Retinal pigment epithelial cell (primary cell): Measurements from ENCODE around the gene DCLRE1B.

Experiments used
- DNase-seq: peaks from one replicate; pipeline ENCODE4 v3.0.0-alpha.2; 2010; ENCODE audit warnings: low read depth
- H3K4me3 ChIP-seq: 2 replicates; pipeline ENCODE4 v1.5.1; 2011; ENCODE audit warnings: mild to moderate bottlenecking, low read length, control low read depth, moderate library complexity
- TF ChIP-seq, protein P1 (sequence below): conservative IDR thresholded peaks from 2 replicates; pipeline ENCODE4 v1.5.1; 2011; ENCODE audit warnings: low read depth, low read length, control low read depth, inconsistent platforms

Gene DCLRE1B

GRCh38 chr1:113859478-113860175 lies 45.5 kb upstream of the DCLRE1B start:
- H3K4me3 ChIP-seq, result no peak overlapping the region
- TF ChIP-seq, protein P1, sequence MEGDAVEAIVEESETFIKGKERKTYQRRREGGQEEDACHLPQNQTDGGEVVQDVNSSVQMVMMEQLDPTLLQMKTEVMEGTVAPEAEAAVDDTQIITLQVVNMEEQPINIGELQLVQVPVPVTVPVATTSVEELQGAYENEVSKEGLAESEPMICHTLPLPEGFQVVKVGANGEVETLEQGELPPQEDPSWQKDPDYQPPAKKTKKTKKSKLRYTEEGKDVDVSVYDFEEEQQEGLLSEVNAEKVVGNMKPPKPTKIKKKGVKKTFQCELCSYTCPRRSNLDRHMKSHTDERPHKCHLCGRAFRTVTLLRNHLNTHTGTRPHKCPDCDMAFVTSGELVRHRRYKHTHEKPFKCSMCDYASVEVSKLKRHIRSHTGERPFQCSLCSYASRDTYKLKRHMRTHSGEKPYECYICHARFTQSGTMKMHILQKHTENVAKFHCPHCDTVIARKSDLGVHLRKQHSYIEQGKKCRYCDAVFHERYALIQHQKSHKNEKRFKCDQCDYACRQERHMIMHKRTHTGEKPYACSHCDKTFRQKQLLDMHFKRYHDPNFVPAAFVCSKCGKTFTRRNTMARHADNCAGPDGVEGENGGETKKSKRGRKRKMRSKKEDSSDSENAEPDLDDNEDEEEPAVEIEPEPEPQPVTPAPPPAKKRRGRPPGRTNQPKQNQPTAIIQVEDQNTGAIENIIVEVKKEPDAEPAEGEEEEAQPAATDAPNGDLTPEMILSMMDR, result no peak
- no peak for DNase-seq

DNA sequence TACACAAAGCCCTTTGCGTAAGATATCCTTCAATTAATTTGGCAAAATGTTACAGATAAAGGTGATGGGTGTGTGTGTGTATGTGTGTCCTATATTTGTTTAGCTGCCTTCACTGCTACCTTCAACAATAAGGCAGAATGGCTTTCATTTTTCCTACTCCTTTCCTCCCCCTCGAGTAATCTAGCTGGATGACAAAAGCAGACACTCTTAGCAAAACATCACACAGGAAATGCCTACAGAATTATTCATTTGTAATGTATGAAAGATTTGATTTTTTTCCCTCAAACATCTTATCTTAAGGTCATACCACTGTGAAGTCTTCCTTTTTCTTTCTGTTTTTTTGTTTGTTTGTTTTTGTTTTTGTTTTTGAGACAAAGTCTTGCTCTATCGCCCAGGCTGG lies 44.2 kb upstream of the DCLRE1B start:
- TF ChIP-seq, protein P1, result no peak
- H3K4me3 ChIP-seq, result no peak overlapping the region
- no peak for DNase-seq

DNA sequence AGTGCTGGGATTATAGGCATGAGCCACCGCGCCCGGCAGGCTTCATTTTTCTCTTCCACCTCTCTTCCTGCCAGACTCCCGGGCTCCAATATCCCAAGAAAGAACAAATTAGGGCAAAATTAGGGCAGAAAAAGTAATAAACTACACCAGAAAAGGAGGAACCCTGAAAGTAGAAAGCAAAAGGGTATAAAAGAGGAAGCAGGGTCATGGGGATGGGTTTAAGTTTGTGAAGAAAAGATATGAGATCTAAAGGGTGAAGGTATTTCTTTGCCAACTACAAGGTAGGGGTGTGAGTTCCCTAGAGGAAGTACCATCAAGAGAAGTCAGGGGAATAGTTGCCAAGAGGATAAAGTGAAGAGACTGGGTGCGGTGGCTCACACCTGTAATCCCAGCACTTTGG lies 43.5 kb upstream of the DCLRE1B start:
- DNase-seq, result no peak

GRCh38 chr1:113868387-113869083 lies 36.6 kb upstream of the DCLRE1B start:
- DNase-seq, result no peak
- TF ChIP-seq, protein P1, result no peak
- no peak overlapping the region for H3K4me3 ChIP-seq

More for the DNA sequence above, 43.5 kb upstream of the DCLRE1B start:
- H3K4me3 ChIP-seq, result no peak overlapping the region
- TF ChIP-seq, protein P1, result no peak

GRCh38 chr1:113870778-113871177 lies 34.3 kb upstream of the DCLRE1B start:
- TF ChIP-seq, protein P1, result no peak
- no peak overlapping the region for H3K4me3 ChIP-seq
- no peak for DNase-seq

- TF ChIP-seq, protein P1, result no peak
- DNase-seq, result no peak
- no peak within 1 kb of the TSS for H3K4me3 ChIP-seq
Observed at GRCh38 chr1:113871597-113872113, 33.5 kb upstream of the DCLRE1B start, which contains the start of gene PTPN22. Gene PTPN22, minus strand, starts transcription at chr1:113871712.
